ENCODE data around the gene NEK1.
"Not testable (repeated sequence)": the region's sequence is repeated elsewhere in the genome, so short reads cannot be mapped to it uniquely, and the experiment has no call there.

NEK1 gene

GRCh38 chr4:169492436-169493163, 119.8 kb downstream of the NEK1 start:
- peak; percentile 40 to 54 (median 42) for DNase-seq

- no peak for DNase-seq
Measured at GRCh38 chr4:169491211-169491610, 121.2 kb downstream of the NEK1 start.

GRCh38 chr4:169489306-169489705, 123.1 kb downstream of the NEK1 start:
- no peak for DNase-seq

- peak; percentile 51 to 74 (median 67) for DNase-seq
Measured at GRCh38 chr4:169485791-169486742, 126.3 kb downstream of the NEK1 start.

GRCh38 chr4:169485086-169485485, 127.3 kb downstream of the NEK1 start:
- no peak for DNase-seq

GRCh38 chr4:169484485-169484884, 127.9 kb downstream of the NEK1 start:
- DNase-seq = no peak

GRCh38 chr4:169464080-169464479, 148.3 kb downstream of the NEK1 start:
- no peak for DNase-seq

GRCh38 chr4:169460081-169460480, 152.3 kb downstream of the NEK1 start:
- DNase-seq = no peak

GRCh38 chr4:169458575-169458974, 153.8 kb downstream of the NEK1 start:
- DNase-seq = no peak

- not testable (repeated sequence) for DNase-seq
Measured at GRCh38 chr4:169452644-169453043, 159.7 kb downstream of the NEK1 start.

- DNase-seq = not testable (repeated sequence)
Measured at GRCh38 chr4:169448935-169449334, 163.4 kb downstream of the NEK1 start.

GRCh38 chr4:169446824-169447223, 165.6 kb downstream of the NEK1 start:
- DNase-seq = no peak

GRCh38 chr4:169443748-169444147, 168.6 kb downstream of the NEK1 start:
- DNase-seq = no peak

GRCh38 chr4:169440446-169440845, 171.9 kb downstream of the NEK1 start:
- peak in 2 of 3 donors; percentile 4 to 10 for DNase-seq

GRCh38 chr4:169439244-169439643, 173.1 kb downstream of the NEK1 start:
- DNase-seq = no peak

- DNase-seq = no peak
Measured at GRCh38 chr4:169438057-169438480, 174.3 kb downstream of the NEK1 start.

GRCh38 chr4:169437299-169438047, 174.9 kb downstream of the NEK1 start:
- DNase-seq = no peak

GRCh38 chr4:169436734-169437133, 175.6 kb downstream of the NEK1 start:
- no peak for DNase-seq

- DNase-seq = peak in 1 of 3 donors; percentile 21
Measured at GRCh38 chr4:169428376-169428775, 184.0 kb downstream of the NEK1 start.

- not testable (repeated sequence) for DNase-seq
Measured at GRCh38 chr4:169427727-169428126, 184.7 kb downstream of the NEK1 start.

GRCh38 chr4:169420291-169420690, 192.1 kb downstream of the NEK1 start:
- DNase-seq = no peak

- no peak for DNase-seq
Measured at GRCh38 chr4:169418846-169419245, 193.5 kb downstream of the NEK1 start.

All from suppressor macrophage treated with lipopolysaccharide for 1 hour (primary cell).